NCI-H146 treated with DMSO at 0.1 percent for 48 hours (cell line): ENCODE results near the gene EIF3I.

ENCODE experiments used
- DNase-seq: peaks from one replicate; lab custom pipeline; 2025; ENCODE audit not compliant: unreplicated experiment; lab: John Stamatoyannopoulos, UW

EIF3I gene

GRCh38 chr1:32263744-32264143 lies 41.5 kb downstream of the EIF3I start:
- no peak for DNase-seq

GRCh38 chr1:32265846-32266245 lies 43.6 kb downstream of the EIF3I start:
- DNase-seq = no peak

- no peak for DNase-seq
Observed at GRCh38 chr1:32266921-32267591, 44.8 kb downstream of the EIF3I start.

GRCh38 chr1:32269744-32270143 lies 47.5 kb downstream of the EIF3I start:
- no peak for DNase-seq

- DNase-seq = no peak
Observed at GRCh38 chr1:32272557-32273390, 50.6 kb downstream of the EIF3I start.

- DNase-seq = peak; percentile 80
Observed at GRCh38 chr1:32273391-32274208, 51.4 kb downstream of the EIF3I start.

- DNase-seq = no peak
Observed at GRCh38 chr1:32274646-32275340, 52.6 kb downstream of the EIF3I start.

GRCh38 chr1:32275424-32275823 lies 53.2 kb downstream of the EIF3I start:
- no peak for DNase-seq

- no peak for DNase-seq
Observed at GRCh38 chr1:32276032-32276782, 54.0 kb downstream of the EIF3I start.
